C4-2B (cell line): Measurements from ENCODE around the gene DSCAML1.

Source experiments
- H3K27ac ChIP-seq: fragments of 450-650 bp; 2 replicates; pipeline ENCODE4 v1.5.1; 2017
- CTCF ChIP-seq: fragments of 450-650 bp; conservative IDR thresholded peaks from 2 replicates; pipeline ENCODE4 v1.5.1; 2017; ENCODE audit warnings: mild to moderate bottlenecking
- ZFX ChIP-seq: fragments of 450-650 bp; IDR thresholded peaks from 2 replicates; pipeline ENCODE4 v1.6.1; 2017

DSCAML1 gene

GRCh38 chr11:117519590-117519989 is 277.4 kb downstream of the DSCAML1 start:
- TF ChIP-seq ZFX (no peak), CTCF (no peak)
- no peak overlapping the region for H3K27ac ChIP-seq

GRCh38 chr11:117519170-117519569 is 277.8 kb downstream of the DSCAML1 start:
- TF ChIP-seq ZFX (no peak), CTCF (no peak)
- no peak overlapping the region for H3K27ac ChIP-seq

- no peak overlapping the region for H3K27ac ChIP-seq
- TF ChIP-seq CTCF (no peak), ZFX (no peak)
Observed at GRCh38 chr11:117518455-117518854, 278.6 kb downstream of the DSCAML1 start.

GRCh38 chr11:117517097-117517496 is 279.9 kb downstream of the DSCAML1 start:
- no peak overlapping the region for H3K27ac ChIP-seq
- TF ChIP-seq CTCF = no peak
- TF ChIP-seq ZFX = no peak

GRCh38 chr11:117515892-117516787 is 280.9 kb downstream of the DSCAML1 start:
- TF ChIP-seq ZFX = no peak
- TF ChIP-seq CTCF = no peak
- H3K27ac ChIP-seq = no peak overlapping the region

- TF ChIP-seq ZFX = no peak
- no peak for TF ChIP-seq CTCF
Observed at GRCh38 chr11:117514256-117514655, 282.8 kb downstream of the DSCAML1 start.

GRCh38 chr11:117513666-117514065 is 283.4 kb downstream of the DSCAML1 start:
- TF ChIP-seq ZFX (no peak), CTCF (no peak)
- H3K27ac ChIP-seq = no peak overlapping the region

More at GRCh38 chr11:117514256-117514655, 282.8 kb downstream of the DSCAML1 start:
- H3K27ac ChIP-seq = no peak overlapping the region
